ENCODE results near the gene ZBTB24.

DNA sequence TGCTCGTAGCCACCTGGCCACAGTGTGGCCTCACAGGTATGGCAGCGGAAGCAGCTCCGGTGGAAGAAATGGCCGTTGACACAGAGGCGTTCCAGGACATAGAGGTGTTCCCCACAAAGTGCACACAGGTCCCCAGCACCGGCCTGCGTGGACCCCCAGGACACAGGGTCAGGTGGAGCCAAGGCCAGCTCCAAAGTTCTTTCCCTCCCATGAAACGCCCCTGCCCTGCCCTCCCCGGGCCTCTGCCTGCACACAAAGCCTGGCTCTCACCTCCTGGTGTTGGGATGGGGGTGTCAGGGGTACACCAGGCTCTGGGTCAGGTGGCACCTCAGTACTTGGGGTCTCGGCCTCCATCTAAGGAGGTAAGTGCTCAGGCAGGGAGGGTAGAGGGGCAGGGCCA, 35.9 kb downstream of the ZBTB24 start:
- TF ChIP-seq, protein P1, sequence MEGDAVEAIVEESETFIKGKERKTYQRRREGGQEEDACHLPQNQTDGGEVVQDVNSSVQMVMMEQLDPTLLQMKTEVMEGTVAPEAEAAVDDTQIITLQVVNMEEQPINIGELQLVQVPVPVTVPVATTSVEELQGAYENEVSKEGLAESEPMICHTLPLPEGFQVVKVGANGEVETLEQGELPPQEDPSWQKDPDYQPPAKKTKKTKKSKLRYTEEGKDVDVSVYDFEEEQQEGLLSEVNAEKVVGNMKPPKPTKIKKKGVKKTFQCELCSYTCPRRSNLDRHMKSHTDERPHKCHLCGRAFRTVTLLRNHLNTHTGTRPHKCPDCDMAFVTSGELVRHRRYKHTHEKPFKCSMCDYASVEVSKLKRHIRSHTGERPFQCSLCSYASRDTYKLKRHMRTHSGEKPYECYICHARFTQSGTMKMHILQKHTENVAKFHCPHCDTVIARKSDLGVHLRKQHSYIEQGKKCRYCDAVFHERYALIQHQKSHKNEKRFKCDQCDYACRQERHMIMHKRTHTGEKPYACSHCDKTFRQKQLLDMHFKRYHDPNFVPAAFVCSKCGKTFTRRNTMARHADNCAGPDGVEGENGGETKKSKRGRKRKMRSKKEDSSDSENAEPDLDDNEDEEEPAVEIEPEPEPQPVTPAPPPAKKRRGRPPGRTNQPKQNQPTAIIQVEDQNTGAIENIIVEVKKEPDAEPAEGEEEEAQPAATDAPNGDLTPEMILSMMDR (IDR thresholded peaks at IDR 0.05 in 8 of 11, conservative IDR thresholded peaks at IDR 0.05 in 3 of 11) = no peak
- TF ChIP-seq POLR2AphosphoS5 (IDR thresholded peaks at IDR 0.05) = no peak
- TF ChIP-seq POLR2A (IDR thresholded peaks at IDR 0.05) = no peak

Measured in spleen (tissue), 7 donors.